HG02943 (cell line): ENCODE measurements around the gene RIPPLY3.
A peak's percentile ranks its signal among the peaks of the same experiment; 100 is the strongest.
"Not testable (repeated sequence)": the region's sequence is repeated elsewhere in the genome, so short reads cannot be mapped to it uniquely, and the experiment has no call there.

Source experiments
- ATAC-seq: cut with Tn5 transposase; IDR thresholded peaks from one replicate; pipeline ENCODE4 v1.9.1; 2021; ENCODE audit warnings: mild to moderate bottlenecking, low read depth, moderate library complexity; ENCODE audit not compliant: unreplicated experiment

RIPPLY3 gene

DNA sequence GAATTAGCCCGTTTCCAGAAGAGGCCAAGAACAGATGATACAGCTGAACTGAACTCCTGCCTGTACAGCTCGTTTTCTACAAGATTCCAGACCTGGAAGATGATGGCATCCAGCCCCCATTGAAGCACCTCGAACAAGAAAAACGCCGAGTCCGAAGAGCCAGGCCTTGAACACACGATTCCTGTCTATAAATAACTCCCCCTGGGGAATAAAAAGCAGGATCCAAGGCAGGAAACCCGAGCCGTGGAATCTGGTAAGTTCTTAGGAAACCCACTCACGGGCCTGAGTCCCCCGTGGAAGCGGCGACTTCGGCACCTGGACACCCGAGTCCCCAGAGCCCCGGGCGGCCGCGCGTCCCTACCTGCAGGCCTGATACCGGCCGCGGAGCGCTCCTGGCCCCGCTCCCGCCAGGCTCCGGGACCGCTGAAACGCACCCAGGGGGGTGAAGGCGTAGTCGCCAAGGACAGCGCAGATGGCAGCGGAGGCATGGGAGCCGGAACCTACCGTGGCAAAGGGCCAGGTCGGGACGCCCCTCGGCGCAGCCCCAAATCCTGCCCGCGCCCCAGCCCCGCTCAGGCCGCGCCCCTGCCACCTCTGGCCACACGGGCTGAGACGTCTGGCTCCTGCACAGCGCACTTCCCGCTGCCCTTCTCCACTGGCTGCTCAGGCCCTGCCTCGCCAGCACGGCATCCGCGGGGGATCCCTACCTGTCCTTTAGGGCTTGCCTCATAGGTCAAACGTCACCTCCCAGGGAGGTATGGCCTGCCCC is 26.0 kb upstream of the RIPPLY3 start:
- no peak for ATAC-seq

- ATAC-seq = no peak
These were observed 25.5 kb upstream of the RIPPLY3 start for GRCh38 chr21:36981049-36981391.

DNA sequence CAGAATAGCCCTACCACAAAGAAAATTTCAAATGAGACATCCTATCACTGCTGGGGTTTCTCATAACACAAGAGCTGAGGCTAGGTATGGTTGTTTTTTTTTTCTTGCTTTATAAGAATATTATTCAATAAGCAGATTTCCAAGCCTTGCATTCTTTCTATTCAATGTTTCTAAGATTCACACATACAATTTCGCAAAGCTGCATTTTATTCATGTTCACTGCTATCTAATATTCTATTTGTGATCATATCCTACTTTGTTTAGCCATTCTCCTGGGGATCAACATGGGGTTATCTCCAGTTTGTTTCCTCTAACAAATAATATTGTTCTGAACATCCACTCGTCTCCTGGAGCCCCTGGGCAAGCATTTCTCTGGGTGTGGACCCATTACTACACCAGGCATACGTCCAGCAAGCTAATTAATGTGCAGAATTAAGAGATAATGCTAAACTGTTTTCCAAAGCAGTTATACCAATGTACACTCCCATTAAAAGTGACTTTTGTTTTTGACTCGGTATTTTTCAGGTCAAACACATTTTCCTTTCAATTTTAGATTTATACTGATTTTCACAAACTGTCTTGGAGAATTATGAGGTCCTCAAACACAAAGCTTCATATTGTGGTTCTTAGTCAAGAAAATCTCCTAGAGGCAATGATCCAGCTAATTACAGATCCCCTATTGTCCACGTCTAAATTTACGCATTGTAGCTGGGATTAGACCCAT is 24.4 kb upstream of the RIPPLY3 start:
- ATAC-seq = no peak

DNA sequence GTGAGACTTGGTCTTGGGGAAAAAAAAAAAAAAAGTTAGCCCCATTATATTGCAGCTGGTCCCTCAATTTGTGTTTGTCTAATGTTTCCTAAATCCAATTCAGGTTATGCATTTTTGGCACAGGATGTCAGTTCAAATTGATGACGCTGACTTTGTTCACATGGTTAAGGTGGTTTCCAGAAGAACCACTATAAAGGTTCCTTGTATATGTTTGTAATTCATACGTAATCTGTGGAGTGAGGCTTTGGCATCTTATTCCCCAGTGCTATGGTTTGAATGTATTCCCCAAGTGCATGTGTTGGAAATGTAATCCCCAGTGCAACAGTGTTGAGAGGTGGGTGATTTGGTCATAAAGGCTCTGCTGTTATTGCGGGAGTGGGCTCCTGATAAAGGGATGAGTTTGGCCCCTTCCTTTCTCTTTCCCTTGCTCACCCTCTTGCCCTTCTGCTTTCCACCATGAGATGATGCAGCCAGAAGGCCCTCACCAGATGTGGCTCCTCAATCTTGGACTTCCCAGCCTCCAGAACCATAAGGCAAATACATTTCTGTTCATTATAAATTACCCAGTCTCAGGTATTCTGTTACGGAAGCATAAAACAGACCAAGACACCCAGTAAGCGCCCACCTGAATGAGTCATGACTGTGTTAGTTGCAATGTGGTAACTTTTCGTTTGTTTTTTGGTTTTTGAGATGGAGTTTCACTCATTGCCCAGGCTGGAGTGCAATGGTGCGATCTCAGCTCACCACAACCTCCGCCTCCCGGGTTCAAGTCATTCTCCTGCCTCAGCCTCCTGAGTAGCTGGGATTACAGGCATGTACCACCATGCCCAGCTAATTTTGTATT is 20.5 kb upstream of the RIPPLY3 start:
- ATAC-seq = no peak

DNA sequence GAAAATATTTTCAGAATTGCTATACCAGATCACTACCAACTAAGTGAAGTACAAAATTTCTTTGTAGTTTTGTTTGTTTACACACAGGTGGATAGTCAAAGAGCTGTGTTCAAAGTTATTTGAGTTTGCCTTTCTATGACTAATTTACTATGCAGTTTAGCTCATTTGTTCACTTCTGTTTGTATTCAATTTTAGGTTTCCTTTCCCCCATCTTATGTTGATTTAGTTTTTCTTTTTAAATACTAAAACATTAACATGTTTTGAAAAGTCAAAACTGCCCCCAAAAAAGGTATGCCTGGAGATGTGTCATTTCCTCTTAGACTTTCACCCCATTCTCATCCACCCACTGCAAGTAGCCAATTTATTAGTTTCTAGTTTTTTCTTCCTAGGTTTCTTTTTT is 18.7 kb upstream of the RIPPLY3 start:
- ATAC-seq = no peak

- no peak for ATAC-seq
These were observed 18.0 kb upstream of the RIPPLY3 start for GRCh38 chr21:36988536-36988935.

- ATAC-seq = not testable (repeated sequence)
These were observed 17.3 kb upstream of the RIPPLY3 start for GRCh38 chr21:36989199-36989698.

- ATAC-seq = peak; percentile 85
These were observed 16.6 kb upstream of the RIPPLY3 start for GRCh38 chr21:36989699-36990507.

- ATAC-seq = no peak
These were observed 15.8 kb upstream of the RIPPLY3 start for GRCh38 chr21:36990508-36991205.

DNA sequence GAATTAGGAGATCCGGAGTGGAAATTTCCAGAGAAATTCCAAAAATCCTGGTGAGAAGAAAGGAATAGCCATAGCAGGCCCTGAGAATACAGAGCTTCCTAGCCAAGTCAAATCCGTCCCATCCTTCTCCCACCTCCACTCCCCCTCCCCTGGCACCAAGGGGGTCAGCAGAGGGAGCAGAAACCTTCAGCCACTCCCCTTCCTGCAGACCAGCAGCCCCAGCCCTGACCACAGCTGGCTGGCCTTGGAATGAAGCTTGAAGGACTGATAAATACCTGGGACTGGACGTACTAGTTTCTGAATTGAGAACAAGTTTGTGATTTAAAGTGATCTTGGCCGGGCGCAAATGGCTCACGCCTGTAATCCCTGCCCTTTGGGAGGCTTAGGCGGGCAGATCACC is 13.8 kb upstream of the RIPPLY3 start:
- no peak for ATAC-seq

- ATAC-seq = no peak
These were observed 11.9 kb upstream of the RIPPLY3 start for GRCh38 chr21:36994501-36995158.

- not testable (repeated sequence) for ATAC-seq
These were observed 11.2 kb upstream of the RIPPLY3 start for GRCh38 chr21:36995285-36995684.

DNA sequence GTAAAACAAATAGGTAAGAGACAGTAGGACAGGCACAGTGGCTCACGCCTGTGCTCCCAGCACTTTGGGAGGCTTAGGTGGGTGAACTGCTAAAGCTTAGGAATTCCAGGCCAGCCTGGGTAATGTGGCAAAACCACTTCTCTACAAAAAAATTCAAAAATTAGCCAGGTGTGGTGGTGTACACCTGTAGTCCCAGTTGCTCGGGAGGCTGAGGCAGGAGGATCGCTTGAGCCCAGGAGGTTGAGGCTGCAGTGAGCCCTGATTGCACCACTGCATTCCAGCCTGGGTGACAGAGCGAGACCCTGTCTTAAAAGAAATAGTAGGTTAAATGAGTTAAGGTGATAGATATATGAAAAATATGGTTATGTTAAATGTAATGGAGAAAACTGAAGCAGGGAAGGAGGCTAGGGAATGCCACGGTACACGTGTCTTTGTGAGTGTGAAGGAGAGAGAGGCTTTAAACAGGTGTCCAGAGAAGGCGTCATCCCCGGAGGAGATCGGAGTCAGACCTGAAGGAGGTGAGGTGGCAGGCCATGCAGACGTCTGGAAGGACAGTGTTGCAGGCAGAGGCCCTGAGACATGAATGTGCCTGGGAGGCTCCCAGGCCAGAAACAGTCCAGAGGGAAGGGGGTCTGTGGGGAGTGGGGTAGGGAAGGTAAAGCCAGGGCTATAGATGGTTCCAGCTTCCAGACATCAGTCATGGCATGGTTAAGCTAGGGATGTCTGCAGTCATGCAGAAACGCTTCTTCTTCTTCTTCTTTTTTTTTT is 7.2 kb upstream of the RIPPLY3 start:
- no peak for ATAC-seq

GRCh38 chr21:37000381-37000780 is 6.1 kb upstream of the RIPPLY3 start:
- no peak for ATAC-seq

DNA sequence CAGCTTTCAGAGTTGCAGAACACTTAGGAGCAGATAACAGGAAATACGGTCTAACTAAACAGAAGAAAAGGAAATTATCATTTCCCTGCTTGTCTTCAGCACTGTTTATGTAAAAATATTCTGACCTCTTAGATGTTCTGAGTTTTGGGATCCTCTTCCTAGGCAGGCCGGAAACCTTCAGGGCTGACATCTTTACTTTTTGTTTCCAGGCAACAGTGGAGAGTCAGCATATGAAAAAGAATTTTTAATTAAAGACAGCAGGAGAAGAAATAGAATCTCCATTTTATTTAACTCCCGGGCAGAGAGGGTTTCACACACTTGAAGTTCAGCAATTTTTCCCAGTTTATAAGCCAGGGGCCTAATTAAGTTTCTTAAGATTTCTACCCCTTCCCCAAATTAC is 5.1 kb upstream of the RIPPLY3 start:
- ATAC-seq = no peak

GRCh38 chr21:37002851-37003250 is 3.7 kb upstream of the RIPPLY3 start:
- not testable (repeated sequence) for ATAC-seq

DNA sequence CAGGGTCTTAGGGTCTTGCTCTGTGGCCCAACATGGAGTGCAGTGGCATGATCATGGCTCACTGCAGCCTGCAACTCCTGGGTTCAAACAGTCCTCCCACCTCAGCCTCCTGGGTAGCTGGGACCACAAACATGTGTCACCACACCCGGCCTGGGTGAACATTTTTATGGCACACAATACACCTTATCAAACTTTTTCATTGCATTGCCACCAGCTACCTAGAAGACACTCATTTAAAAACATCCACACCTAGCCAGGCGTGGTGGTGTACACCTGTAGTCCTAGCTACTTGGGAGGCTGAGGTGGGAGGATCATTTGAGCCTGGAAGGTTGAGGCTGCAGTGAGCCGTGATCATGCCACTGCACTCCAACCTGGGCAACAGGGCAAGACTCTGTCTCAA is 2.6 kb upstream of the RIPPLY3 start:
- ATAC-seq = not testable (repeated sequence)
